Nasal cavity respiratory epithelium epithelial cell of viscerocranial mucosa (primary cell): ENCODE results near the gene TPPP2. TPM values are rescaled to one million over a fixed set of nuclear protein-coding genes. Genes with fewer than 3 reads are reported as not detected.

ENCODE experiments used
- total RNA-seq: library from RNA; depleted of rRNA; stranded (reverse); fragments of >200 nt; gene quantifications from 2 replicates; pipeline ENCODE4 v1.2.3, GENCODE V29; 2014

The TPPP2 gene
- total RNA-seq: not detected in 2 replicates

DNA sequence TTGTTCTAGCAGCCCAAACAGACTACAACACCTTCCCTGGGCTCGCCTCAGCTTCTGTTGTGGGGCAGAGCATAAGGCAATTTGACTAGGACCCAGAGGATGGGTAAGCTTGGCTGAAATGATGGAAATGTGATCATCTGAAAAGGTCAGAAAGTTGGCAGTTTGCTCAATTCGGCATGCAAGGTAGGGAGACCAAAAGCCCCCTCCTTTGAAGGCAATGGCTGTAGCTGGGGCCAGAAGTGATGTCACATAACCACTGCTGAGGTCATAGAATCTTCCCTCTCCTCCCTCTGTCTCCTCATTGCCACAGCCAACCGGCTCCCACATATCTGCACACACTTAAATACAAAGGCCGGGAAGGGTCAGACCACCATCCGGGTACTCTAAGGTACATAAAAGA, at the start of gene TPPP2:
Gene TPPP2 (plus strand): TSS at position 301 of the 400 bp plus-strand sequence. CDS start 365 bp downstream, outside the sequence.

DNA sequence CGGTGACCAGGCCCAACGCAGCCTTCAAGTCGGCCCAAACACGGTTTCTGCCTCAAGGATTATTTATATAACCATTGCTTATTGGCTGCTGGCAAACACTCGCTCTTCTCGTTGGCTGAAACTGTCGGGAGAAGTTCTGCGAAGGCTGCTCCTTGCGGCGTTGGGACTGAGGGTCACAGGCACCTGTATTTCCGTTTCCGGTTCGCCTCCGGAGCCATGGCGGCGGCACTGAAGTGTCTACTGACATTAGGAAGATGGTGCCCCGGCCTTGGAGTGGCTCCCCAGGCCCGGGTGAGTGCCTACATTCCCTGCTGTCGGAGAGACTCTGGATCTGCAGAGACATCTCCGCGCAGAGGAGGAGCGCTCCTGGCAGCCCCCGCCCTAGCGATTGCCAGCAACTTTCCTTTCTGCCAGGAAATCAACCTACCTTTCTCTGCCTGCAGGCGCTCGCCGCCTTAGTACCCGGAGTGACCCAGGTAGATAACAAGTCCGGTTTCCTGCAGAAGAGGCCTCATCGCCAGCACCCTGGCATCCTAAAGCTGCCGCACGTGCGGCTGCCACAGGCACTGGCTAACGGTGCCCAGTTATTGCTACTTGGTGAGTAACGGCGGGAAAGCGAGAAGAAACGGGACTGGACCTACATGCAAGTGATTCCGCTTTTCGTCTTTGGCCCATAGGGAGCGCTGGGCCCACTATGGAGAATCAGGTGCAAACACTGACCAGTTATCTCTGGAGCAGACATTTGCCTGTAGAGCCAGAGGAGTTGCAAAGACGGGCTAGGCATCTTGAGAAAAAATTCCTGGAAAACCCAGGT, 40.0 kb upstream of the TPPP2 start, which contains the start of gene METTL17:
Gene METTL17 (plus strand): TSS at position 194 of the 814 bp plus-strand sequence. CDS start 23 bp downstream, at position 217.

DNA sequence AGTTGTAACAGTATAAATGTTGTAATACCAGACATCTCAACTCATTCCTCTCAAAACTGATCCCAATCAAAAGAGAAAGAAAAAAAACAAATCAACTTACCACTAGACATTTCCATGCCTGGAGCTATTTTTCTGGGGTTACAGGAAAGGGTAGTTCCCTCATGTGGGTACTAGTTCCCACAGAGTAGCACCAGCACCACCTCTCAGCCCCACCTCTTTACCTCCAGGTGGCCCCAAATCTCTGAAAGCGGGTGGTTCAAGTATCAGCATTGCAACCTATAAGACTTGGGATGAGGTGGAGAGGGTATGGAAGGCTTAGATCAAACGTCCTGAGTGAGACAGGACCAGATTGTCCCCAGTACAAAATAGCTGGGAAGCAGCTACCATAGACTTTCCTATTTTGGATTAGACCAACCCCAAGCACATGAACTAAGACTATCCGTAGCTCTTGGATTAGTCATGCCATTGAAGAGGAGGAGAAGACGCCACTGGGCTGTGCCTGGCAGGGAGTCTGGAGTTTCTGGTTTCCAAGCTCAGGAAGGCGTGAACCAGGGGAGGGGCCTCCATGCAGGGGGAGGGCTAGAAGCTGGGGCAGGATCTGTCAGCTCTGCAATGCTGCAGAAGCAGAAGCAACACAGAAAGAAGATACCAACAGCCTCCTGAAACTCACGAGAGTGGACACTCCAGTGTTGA, 31.2 kb upstream of the TPPP2 start, which contains the start of gene SLC39A2:
Gene SLC39A2 (plus strand): TSS at position 620 of the 693 bp plus-strand sequence. CDS start 154 bp downstream, outside the sequence.

DNA sequence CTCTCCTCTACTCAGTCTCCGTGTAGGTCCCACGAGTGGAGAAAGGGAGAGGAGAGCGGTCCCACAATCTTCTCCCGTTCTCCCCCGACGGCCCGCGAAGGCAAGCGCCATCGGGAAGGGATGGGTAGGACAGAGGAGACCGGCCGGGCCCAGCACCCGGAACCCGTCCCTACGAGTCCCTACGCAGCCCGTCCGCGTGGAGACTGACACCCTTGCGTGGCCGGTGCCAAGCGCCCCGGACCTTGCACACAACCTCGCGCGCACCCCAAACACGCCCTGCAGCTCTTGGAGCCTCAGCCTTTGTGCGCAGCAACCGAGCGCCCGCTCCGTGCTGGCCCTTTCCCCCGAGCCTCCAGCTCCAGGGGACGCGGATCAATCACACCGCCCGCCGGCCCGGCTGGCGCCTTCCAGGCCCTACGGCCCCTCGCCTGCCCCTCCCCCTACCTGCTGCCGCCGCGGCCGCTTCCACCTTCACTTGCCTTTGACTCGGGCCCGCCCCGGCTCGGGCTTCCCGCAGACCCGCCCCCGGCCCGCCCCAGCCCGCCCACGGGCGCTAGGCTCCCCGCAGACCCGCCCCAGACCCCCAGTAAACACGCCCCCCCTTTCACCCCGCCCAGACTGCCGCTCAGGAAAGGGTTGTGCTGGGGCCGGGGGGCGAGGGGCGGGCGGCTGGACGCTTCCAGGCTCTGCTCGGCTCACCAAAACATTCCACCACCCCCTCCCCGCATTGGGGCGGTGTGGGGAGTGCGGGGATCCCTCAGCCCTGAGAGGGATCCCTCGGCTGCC, 5.2 kb upstream of the TPPP2 start, which contains the start of gene NDRG2:
Gene NDRG2 (minus strand): TSS at position 477 of the 786 bp plus-strand sequence. CDS start 1,746 bp downstream, outside the sequence.

DNA sequence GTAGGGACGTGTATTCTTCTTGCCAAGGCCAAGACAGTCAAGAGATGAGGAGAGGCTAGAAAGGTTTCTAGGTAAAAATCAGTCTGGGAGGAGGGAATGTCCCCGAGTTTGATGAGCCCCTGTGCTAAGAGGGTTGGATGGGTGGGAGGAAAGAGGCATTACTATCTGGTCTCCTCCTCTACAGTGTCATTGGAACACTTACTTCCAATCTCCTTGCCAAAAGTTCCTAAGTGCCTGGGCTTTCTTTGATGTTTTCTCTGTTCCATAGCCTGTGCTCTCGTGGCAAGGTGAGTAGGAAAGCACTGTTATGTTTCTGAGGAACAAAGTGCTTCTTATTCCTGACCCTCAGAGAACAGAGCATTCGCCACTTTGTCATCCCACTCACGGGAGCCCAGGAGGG, 4.7 kb downstream of the TPPP2 start, which contains the start of gene RNASE13:
Gene RNASE13 (minus strand): TSS at position 101 of the 400 bp plus-strand sequence. CDS start 519 bp downstream, outside the sequence.

DNA sequence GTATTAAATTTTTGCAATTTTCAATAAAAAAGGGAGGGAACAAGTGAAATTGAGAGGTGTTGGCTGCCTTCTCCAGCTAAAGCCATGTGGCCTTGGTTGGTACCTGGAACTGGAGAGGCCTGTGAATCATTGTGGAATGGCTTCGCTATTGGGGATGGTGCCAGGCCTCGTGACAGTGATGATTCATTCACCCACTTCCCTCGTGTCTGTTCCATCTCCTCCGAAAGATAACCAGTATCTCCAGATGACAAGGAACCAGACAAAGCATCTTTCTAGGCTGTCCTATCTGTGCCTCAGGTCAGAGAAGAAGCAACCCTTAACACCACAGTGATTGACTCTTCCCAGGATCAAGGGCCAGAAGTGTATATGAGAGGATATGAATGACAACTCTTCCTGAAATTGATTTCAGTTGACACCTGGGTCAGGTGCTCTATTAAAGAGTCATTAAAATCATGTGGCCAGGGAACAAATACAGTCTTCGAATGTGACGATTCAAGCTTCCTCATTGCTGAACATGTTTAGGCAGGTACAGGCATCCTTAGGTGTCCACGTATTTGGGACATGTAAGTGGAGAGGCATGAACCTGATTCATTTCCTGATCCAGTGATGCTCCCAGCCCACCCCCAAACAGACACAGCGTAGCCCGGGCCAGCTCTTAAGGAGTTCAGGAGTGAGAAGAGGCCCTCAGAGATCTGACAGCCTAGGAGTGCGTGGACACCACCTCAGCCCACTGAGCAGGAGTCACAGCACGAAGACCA, 11.8 kb downstream of the TPPP2 start, which contains the start of gene RNASE7:
Gene RNASE7 (plus strand): TSS at position 687 of the 758 bp plus-strand sequence. CDS start 631 bp downstream, outside the sequence.

DNA sequence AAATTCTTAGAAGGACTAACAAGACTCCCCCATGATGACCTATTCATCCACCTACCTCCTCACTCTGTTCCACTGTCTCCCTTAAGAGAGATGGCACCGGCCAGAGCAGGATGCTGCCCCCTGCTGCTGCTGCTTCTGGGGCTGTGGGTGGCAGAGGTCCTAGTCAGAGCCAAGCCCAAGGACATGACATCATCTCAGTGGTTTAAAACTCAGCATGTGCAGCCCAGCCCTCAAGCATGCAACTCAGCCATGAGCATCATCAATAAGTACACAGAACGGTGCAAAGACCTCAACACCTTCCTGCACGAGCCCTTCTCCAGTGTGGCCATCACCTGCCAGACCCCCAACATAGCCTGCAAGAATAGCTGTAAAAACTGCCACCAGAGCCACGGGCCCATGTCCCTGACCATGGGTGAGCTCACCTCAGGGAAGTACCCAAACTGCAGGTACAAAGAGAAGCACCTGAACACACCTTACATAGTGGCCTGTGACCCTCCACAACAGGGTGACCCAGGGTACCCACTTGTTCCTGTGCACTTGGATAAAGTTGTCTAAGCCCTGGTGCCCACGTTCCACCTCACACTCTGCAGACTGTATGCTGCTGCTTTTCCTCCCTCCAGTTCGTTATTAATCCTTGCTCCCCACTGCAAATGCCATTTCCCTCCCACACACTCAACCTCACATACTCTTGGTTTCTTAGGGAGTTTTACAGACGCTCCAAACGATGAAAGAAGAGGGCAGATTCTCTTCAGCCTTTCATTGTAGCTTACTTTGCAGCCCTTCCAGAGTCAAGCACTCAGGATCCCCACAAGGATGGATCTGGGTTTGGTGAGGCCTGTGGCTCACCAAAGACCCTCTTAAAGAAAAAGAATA, 28.0 kb downstream of the TPPP2 start, which contains the start of gene RNASE8:
Gene RNASE8 (plus strand): TSS at position 20 of the 873 bp plus-strand sequence. CDS start 71 bp downstream, at position 91.

DNA sequence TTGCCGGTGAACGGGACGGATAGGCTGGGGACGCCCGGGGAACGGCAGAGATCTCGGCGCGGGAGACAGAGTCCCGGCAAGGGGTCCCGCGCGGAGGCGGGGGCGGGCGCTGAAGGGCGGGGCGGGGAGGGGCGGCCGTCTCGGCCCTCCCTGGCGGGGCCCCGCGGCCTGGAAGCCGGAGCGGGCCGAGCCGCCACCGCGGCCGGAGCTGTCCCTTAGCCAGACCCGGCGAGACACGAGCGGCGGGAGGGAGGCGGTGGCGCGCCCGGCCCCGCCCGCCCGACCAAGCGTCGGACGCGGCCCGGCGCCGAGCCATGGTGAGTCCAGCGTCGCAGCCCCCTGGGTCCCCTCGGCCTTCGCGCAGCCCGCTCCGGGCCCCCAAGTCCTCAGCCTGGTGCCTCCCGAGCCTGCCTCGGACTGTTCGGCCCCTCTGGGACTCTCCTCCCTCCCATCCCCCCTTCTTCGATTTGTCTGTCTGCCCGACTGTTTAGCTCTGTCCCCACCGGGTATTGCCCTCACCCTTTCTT, 40.1 kb downstream of the TPPP2 start, which contains the start of gene ARHGEF40:
Gene ARHGEF40 (plus strand): TSS at position 222 of the 527 bp plus-strand sequence. CDS start 93 bp downstream, at position 315.

Other genes starting within 250 kb of the TPPP2 start
- not detected in 2 replicates for gene RNASE6, start 248.9 kb upstream of the TPPP2 start, total RNA-seq
- gene RNASE1, start 227.4 kb upstream of the TPPP2 start, total RNA-seq: not detected in 2 replicates
- gene RNASE3, start 138.8 kb upstream of the TPPP2 start, total RNA-seq: not detected in 2 replicates
- not detected in 2 replicates for gene RNASE2, start 74.7 kb upstream of the TPPP2 start, total RNA-seq
- 37.7 and 51.3 TPM in 2 replicates for gene METTL17, start 40.2 kb upstream of the TPPP2 start, total RNA-seq
- gene SLC39A2, start 30.9 kb upstream of the TPPP2 start, total RNA-seq: 0.64 and 1.0 TPM in 2 replicates
- 15.4 and 33.4 TPM in 2 replicates for gene NDRG2, start 5.2 kb upstream of the TPPP2 start, total RNA-seq
- not detected in 2 replicates for gene RNASE13, start 4.6 kb downstream of the TPPP2 start, total RNA-seq
- 19.9 and 33.8 TPM in 2 replicates for gene RNASE7, start 12.1 kb downstream of the TPPP2 start, total RNA-seq
- not detected in 2 replicates for gene RNASE8, start 27.6 kb downstream of the TPPP2 start, total RNA-seq
- 4.1 and 20.6 TPM in 2 replicates for gene ARHGEF40, start 40.1 kb downstream of the TPPP2 start, total RNA-seq
- 15.4 and 18.2 TPM in 2 replicates for gene ZNF219, start 68.4 kb downstream of the TPPP2 start, total RNA-seq
- gene TMEM253, start 70.8 kb downstream of the TPPP2 start, total RNA-seq: under 0.01 and 0.28 TPM in 2 replicates
- not detected in 2 replicates for gene OR5AU1, start 125.8 kb downstream of the TPPP2 start, total RNA-seq
- 641 and 1,200 TPM in 2 replicates for gene HNRNPC, start 239.2 kb downstream of the TPPP2 start, total RNA-seq
- not detected in 2 replicates for gene RPGRIP1, start 249.9 kb downstream of the TPPP2 start, total RNA-seq